HG03060 (cell line): ENCODE results near the gene SLC28A1.
"Not testable (repeated sequence)": the region's sequence is repeated elsewhere in the genome, so short reads cannot be mapped to it uniquely, and the experiment has no call there.

ENCODE experiments used
- ATAC-seq: cut with Tn5 transposase; IDR thresholded peaks from one replicate; pipeline ENCODE4 v1.9.1; 2021; ENCODE audit warnings: low read depth, moderate number of reproducible peaks; ENCODE audit not compliant: unreplicated experiment

SLC28A1 gene

GRCh38 chr15:84883916-84884781 is at the start of gene SLC28A1:
Gene SLC28A1 (plus strand): TSS chr15:84884662. CDS start chr15:84887761, 3,099 bp downstream.
- ATAC-seq, result no peak

- ATAC-seq, result no peak
Measured at GRCh38 chr15:84834969-84835368, 49.5 kb upstream of the SLC28A1 start.

GRCh38 chr15:84835661-84836337 is 48.7 kb upstream of the SLC28A1 start:
- no peak for ATAC-seq

GRCh38 chr15:84836844-84837243 is 47.6 kb upstream of the SLC28A1 start:
- no peak for ATAC-seq

GRCh38 chr15:84839714-84840113 is 44.7 kb upstream of the SLC28A1 start:
- ATAC-seq, result no peak

- no peak for ATAC-seq
Measured at GRCh38 chr15:84840255-84840654, 44.2 kb upstream of the SLC28A1 start.

- no peak for ATAC-seq
Measured at GRCh38 chr15:84840741-84841429, 43.6 kb upstream of the SLC28A1 start.

GRCh38 chr15:84842781-84843180 is 41.7 kb upstream of the SLC28A1 start:
- ATAC-seq, result no peak

GRCh38 chr15:84844964-84845363 is 39.5 kb upstream of the SLC28A1 start:
- no peak for ATAC-seq

- not testable (repeated sequence) for ATAC-seq
Measured at GRCh38 chr15:84845631-84846030, 38.8 kb upstream of the SLC28A1 start.

GRCh38 chr15:84846269-84846668 is 38.2 kb upstream of the SLC28A1 start:
- ATAC-seq, result no peak

GRCh38 chr15:84847382-84847781 is 37.1 kb upstream of the SLC28A1 start:
- no peak for ATAC-seq

GRCh38 chr15:84852212-84852611 is 32.2 kb upstream of the SLC28A1 start:
- no peak for ATAC-seq

- ATAC-seq, result no peak
Measured at GRCh38 chr15:84855136-84855535, 29.3 kb upstream of the SLC28A1 start.

GRCh38 chr15:84855765-84856164 is 28.7 kb upstream of the SLC28A1 start:
- no peak for ATAC-seq

- ATAC-seq, result no peak
Measured at GRCh38 chr15:84856731-84857417, 27.6 kb upstream of the SLC28A1 start.

- no peak for ATAC-seq
Measured at GRCh38 chr15:84857418-84858004, 27.0 kb upstream of the SLC28A1 start.

GRCh38 chr15:84858231-84858630 is 26.2 kb upstream of the SLC28A1 start:
- ATAC-seq, result no peak

GRCh38 chr15:84859144-84859543 is 25.3 kb upstream of the SLC28A1 start:
- no peak for ATAC-seq

- no peak for ATAC-seq
Measured at GRCh38 chr15:84859651-84860050, 24.8 kb upstream of the SLC28A1 start.
